Sigmoid colon (tissue), 7 donors: ENCODE results near the gene MPPED1. TPM values are rescaled to one million over a fixed set of nuclear protein-coding genes. Genes with fewer than 3 reads are reported as not detected.

Source experiments
- DNase-seq: peaks from one replicate; pipeline ENCODE4 v3.0.0-alpha.2; 2019
- H3K27ac ChIP-seq, 4 donors: fragments of 200-600 bp; sonication (generic); one replicate each; pipeline ENCODE4 v1.5.1; 2016 to 2019; ENCODE audit warnings: mild to moderate bottlenecking in 1 of 4
- H3K27me3 ChIP-seq, 3 donors: fragments of 200-600 bp; sonication (generic); one replicate each; pipeline ENCODE4 v1.5.1; 2019; ENCODE audit warnings: mild to moderate bottlenecking in 1 of 3
- H3K36me3 ChIP-seq, 4 donors: fragments of 200-600 bp; sonication (generic); one replicate each; pipeline ENCODE4 v1.5.1; 2016 to 2019
- H3K4me1 ChIP-seq, 4 donors: fragments of 200-600 bp; sonication (generic); one replicate each; pipeline ENCODE4 v1.5.1; 2017 to 2019
- H3K4me3 ChIP-seq, 4 donors: fragments of 200-600 bp; sonication (generic); one replicate each; pipeline ENCODE4 v1.5.1; 2017 to 2019; ENCODE audit warnings: mild to moderate bottlenecking in 2 of 4, moderate library complexity in 1 of 4
- H3K9me3 ChIP-seq, 4 donors: fragments of 200-600 bp in 3 of 4; sonication (generic) in 3 of 4; one replicate each; pipeline versions ENCODE4 v1.5.1 to v1.6.1; 2013 to 2019
- EP300 ChIP-seq, 4 donors: sonication (generic); formaldehyde crosslinking; IDR thresholded peaks; one replicate each; pipeline ENCODE4 v1.6.1; 2017; ENCODE audit warnings: antibody characterized with exemption in 4 of 4
- POLR2A ChIP-seq, 2 donors: fragments of 450-650 bp; IDR thresholded peaks; one replicate each; pipeline ENCODE4 v1.6.1; 2016; ENCODE audit warnings: antibody characterized with exemption in 2 of 2, mild to moderate bottlenecking in 2 of 2, moderate library complexity in 2 of 2
- POLR2AphosphoS5 ChIP-seq, 4 donors: sonication (generic); formaldehyde crosslinking; IDR thresholded peaks; one replicate each; pipeline ENCODE4 v1.6.1; 2017; ENCODE audit warnings: antibody characterized with exemption in 4 of 4
- WGBS, 2 donors: extraction: QIAGEN DNeasy Blood & Tissue Kit; methylation state at CpG; one replicate each; pipeline ENCODE4 v1.1.7; 2013; 5-methylcytosine and 5-hydroxymethylcytosine counted together
- intact Hi-C: fragments of 100-400 bp; cut with DNase I; formaldehyde crosslinking; loops from one replicate; pipeline ENCODE4 v1.15.1; 2023
- polyA plus RNA-seq, 3 donors: library from polyadenylated mRNA; stranded (reverse); fragments of 200-250 nt; gene quantifications; one replicate each; pipeline ENCODE4 v1.2.3, GENCODE V29; 2013
- total RNA-seq, 4 donors: library from RNA; depleted of rRNA; stranded (reverse); fragments of >200 nt; gene quantifications; one replicate each; pipeline ENCODE4 v1.1.0, GENCODE V29; 2016
- TF ChIP-seq, protein P1 (sequence below), 4 experiments: fragments of 450-650 bp in 3 of 4; fragments of 200-600 bp in 1 of 4; IDR thresholded peaks; one replicate each; pipeline ENCODE4 v1.5.1; 2016 to 2019; ENCODE audit warnings: antibody characterized with exemption in 4 of 4, mild to moderate bottlenecking in 3 of 4, moderate library complexity in 2 of 4
- donor health status: healthy with polysubstance abuse.
- donor health status: Bipolar disorder and iron deficiency.
- donor health status: healthy.

Gene MPPED1
- total and polyA plus RNA-seq, 7 donors = not detected

- Histone ChIP-seq H3K4me3 (no peak overlapping the region), H3K36me3 (no peaks in the 10 kb centered on the region), H3K9me3 (no peaks in the 10 kb centered on the region), H3K4me1 (peaks cover 0 to 4% (median 0%) of the 10 kb centered on the region in 4 donors), H3K27me3 (peaks cover 9 to 51% (median 32%) of the 10 kb centered on the region in 3 donors), H3K27ac (no peak overlapping the region)
- WGBS, 2 donors = 83 to 89% methylated on average over 8 of the region's 8 CpGs
- TF ChIP-seq POLR2AphosphoS5 (IDR thresholded peaks at IDR 0.05) (no peak), POLR2A (IDR thresholded peaks at IDR 0.05) (no peak), EP300 (IDR thresholded peaks at IDR 0.05) (no peak)
- TF ChIP-seq, protein P1, sequence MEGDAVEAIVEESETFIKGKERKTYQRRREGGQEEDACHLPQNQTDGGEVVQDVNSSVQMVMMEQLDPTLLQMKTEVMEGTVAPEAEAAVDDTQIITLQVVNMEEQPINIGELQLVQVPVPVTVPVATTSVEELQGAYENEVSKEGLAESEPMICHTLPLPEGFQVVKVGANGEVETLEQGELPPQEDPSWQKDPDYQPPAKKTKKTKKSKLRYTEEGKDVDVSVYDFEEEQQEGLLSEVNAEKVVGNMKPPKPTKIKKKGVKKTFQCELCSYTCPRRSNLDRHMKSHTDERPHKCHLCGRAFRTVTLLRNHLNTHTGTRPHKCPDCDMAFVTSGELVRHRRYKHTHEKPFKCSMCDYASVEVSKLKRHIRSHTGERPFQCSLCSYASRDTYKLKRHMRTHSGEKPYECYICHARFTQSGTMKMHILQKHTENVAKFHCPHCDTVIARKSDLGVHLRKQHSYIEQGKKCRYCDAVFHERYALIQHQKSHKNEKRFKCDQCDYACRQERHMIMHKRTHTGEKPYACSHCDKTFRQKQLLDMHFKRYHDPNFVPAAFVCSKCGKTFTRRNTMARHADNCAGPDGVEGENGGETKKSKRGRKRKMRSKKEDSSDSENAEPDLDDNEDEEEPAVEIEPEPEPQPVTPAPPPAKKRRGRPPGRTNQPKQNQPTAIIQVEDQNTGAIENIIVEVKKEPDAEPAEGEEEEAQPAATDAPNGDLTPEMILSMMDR (IDR thresholded peaks at IDR 0.05) = no peak
- intact Hi-C loops = no loop called here
- DNase-seq = no peak
Measured at GRCh38 chr22:43409046-43409445, 2.8 kb upstream of the MPPED1 start.

DNA sequence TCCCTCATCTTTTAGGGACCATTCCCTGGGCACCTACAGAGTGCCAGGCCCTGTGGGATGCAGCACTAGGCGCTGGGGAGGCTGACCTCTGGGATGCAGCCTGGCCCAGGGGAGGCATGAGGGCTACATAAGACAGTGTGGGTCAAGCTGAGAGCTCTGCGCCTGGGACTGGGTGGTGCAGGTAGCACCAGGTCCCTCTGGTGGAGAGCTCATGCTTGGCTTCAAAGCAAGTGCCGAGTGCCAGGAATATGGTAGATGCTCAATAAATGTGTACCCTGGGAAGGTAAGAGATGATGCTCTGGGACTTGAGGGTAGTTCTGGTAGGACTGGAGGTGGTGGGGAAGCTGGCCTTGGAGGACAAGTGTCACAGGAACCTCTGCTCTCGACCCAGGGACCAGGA, 2.0 kb upstream of the MPPED1 start:
- no peaks in the 10 kb centered on the region for H3K36me3 ChIP-seq
- H3K4me3 ChIP-seq = no peak overlapping the region
- no peak for TF ChIP-seq POLR2AphosphoS5 (IDR thresholded peaks at IDR 0.05)
- TF ChIP-seq, protein P1 (IDR thresholded peaks at IDR 0.05) = no peak
- TF ChIP-seq EP300 (IDR thresholded peaks at IDR 0.05) = no peak
- no peak for TF ChIP-seq POLR2A (IDR thresholded peaks at IDR 0.05)
- intact Hi-C loops = no loop called here
- 44 to 68% methylated on average over 4 of the region's 4 CpGs for WGBS, 2 donors
- H3K27me3 ChIP-seq = peaks cover 9 to 58% (median 32%) of the 10 kb centered on the region in 3 donors
- H3K27ac ChIP-seq = no peak overlapping the region
- H3K4me1 ChIP-seq = peaks cover 0 to 4% (median 0%) of the 10 kb centered on the region in 4 donors
- DNase-seq = no peak
- no peaks in the 10 kb centered on the region for H3K9me3 ChIP-seq

DNA sequence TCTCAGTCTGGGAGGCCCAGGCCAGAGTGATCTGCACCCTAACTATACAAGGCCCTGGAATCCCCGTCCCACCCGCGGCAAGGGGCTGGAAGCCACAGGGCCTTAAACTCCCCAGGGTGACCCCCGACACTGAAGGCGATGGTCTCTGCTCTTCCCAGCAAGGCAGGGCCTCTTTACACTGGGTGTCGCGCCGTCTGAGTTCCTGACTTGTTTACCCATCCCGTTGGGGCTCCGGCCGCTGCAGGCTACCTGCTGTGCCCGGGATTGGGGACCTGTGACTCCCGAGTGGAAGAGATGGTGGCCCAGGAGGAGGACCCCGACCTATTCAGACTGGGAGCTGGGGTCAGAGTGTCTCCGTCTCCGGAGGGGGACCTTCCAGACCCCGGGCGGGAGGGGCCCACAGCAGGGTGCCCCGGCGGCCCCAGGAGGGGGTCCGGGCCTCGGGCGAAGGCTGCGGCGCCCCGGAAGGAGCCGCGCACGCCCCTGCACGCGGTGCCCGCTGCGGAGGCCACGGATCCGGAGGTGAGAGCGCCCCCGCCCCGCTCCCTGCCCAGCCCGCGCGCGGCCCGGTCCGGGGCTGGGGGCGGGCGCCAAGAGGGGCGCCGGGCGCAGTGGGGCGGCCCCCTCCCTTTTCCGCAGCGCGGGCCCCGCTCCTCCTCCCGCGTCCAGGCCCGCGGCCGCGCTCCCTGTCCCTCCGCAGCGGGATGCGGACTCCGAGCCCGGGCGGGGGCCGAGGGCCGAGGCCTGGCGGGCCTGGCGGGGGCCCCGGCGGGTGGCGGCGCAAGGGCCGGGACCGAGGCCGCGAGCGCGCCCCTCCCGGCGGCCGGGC, 560 bp upstream of the MPPED1 start:
- peaks cover 9 to 73% (median 32%) of the 10 kb centered on the region in 3 donors for H3K27me3 ChIP-seq
- no peaks in the 10 kb centered on the region for H3K36me3 ChIP-seq

DNA sequence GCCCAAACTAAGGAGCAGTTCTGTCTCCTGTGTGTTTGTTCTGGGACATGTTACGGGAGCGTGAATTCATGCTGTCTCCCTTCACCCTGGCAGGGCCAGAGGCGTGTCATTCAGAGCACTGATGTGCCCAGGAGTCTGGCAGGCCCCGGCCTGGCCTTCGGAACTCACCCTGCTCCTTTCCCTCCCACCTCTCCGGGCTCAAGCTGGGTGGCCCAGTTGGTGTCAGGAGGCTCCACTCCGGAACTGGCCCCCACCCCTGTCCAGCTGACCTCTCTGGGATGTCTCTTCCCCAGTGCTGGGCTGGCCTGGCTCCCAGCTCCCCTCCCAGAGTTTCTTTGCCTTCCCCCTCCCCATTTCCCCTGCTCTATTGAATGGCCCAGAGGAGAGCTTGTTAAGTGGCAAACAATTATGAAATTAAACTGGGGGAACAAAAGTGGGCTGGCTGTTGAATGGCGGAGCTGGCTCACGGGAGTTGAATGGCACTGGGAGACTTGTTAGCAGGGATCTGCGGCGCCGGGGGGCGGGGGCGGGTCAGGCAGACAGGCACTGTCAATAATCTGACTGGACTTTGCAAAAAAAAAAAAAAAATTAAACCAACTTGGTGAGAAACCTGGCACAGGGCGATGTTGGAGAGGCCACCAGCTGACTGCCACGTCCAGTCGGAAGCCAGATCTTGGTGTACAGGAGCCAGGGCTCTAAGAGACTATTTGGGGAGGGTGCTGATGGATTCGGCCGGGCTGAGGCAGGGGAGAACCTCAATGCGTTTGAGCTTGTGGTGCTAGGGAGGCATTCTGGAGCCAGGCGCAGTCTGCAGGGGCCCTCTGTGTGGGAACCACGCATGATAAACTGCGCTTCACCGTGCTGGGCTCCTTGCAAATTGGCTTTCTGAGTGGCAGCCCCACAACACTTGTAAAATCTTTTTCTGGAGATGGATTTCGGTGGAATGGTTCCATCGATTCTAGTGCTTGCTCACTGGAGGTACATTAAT, 1.3 kb downstream of the MPPED1 start:
- TF ChIP-seq POLR2AphosphoS5 (IDR thresholded peaks at IDR 0.05) = no peak
- TF ChIP-seq EP300 (IDR thresholded peaks at IDR 0.05) = no peak
- no peak for TF ChIP-seq POLR2A (IDR thresholded peaks at IDR 0.05)
- TF ChIP-seq, protein P1 (IDR thresholded peaks at IDR 0.05) = no peak
- WGBS, 2 donors = 57 to 60% methylated on average over 26 of the region's 26 CpGs

More for the DNA sequence above, 560 bp upstream of the MPPED1 start:
- TF ChIP-seq EP300 (IDR thresholded peaks at IDR 0.05) (no peak), POLR2AphosphoS5 (IDR thresholded peaks at IDR 0.05) (no peak), POLR2A (IDR thresholded peaks at IDR 0.05) (no peak)
- TF ChIP-seq, protein P1 (IDR thresholded peaks at IDR 0.05) = no peak
- H3K4me3 ChIP-seq = no peak overlapping the region
- no peaks in the 10 kb centered on the region for H3K9me3 ChIP-seq
- no peak for DNase-seq
- intact Hi-C loops = no loop called here
- 11 to 16% methylated on average over 83 of the region's 83 CpGs for WGBS, 2 donors
- H3K4me1 ChIP-seq = peaks cover 0 to 4% (median 0%) of the 10 kb centered on the region in 4 donors
- no peak overlapping the region for H3K27ac ChIP-seq

More for the DNA sequence above, 1.3 kb downstream of the MPPED1 start:
- H3K36me3 ChIP-seq = no peaks in the 10 kb centered on the region
- H3K27me3 ChIP-seq = peaks cover 9 to 83% (median 32%) of the 10 kb centered on the region in 3 donors
- no peak overlapping the region for H3K4me3 ChIP-seq
- H3K27ac ChIP-seq = no peak overlapping the region
- H3K9me3 ChIP-seq = no peaks in the 10 kb centered on the region
- intact Hi-C loops = no loop called here
- DNase-seq = no peak
- peaks cover 0 to 4% (median 0%) of the 10 kb centered on the region in 4 donors for H3K4me1 ChIP-seq
